ENCODE measurements around the gene THOC7. TPM values are rescaled to one million over a fixed set of nuclear protein-coding genes. Genes with fewer than 3 reads are reported as not detected.

The THOC7 gene
- total and polyA plus RNA-seq, 7 donors, result 61.0 to 102 (median 76.9) TPM

- Histone ChIP-seq H3K27ac (no peak overlapping the region), H3K4me3 (no peak overlapping the region), H3K27me3 (ENCODE audit: insufficient read depth in 3 of 3, low read length in 2 of 3) (no peaks in the 10 kb centered on the region), H3K36me3 (ENCODE audit: insufficient read depth in 1 of 2, low read depth in 1 of 2) (peaks cover 3 to 29% of the 10 kb centered on the region in 2 donors), H3K9me3 (no peaks in the 10 kb centered on the region), H3K4me1 (peaks cover 22% of the 10 kb centered on the region)
- DNase-seq (no peak), ATAC-seq (no peak)
- intact Hi-C loops (cut with DNase I), result no loop called here
- TF ChIP-seq CTCF (IDR thresholded peaks at IDR 0.05), result no peak
- 96 to 98% (median 96%) methylated on average over 5 of the region's 5 CpGs for WGBS, 3 donors
Observed at GRCh38 chr3:63900010-63900409, 36.4 kb upstream of the THOC7 start.

GRCh38 chr3:63896332-63897030, 32.9 kb upstream of the THOC7 start:
- intact Hi-C loops (cut with DNase I), result no loop called here
- TF ChIP-seq CTCF (IDR thresholded peaks at IDR 0.05), result no peak
- no peak for ATAC-seq
- Histone ChIP-seq H3K4me3 (no peak overlapping the region), H3K36me3 (ENCODE audit: insufficient read depth in 1 of 2, low read depth in 1 of 2) (peaks cover 3 to 34% of the 10 kb centered on the region in 2 donors), H3K4me1 (peaks cover 25% of the 10 kb centered on the region), H3K27me3 (ENCODE audit: insufficient read depth in 3 of 3, low read length in 2 of 3) (no peaks in the 10 kb centered on the region), H3K9me3 (no peaks in the 10 kb centered on the region), H3K27ac (no peak overlapping the region)
- no peak for DNase-seq
- WGBS, 3 donors, result 40 to 64% (median 45%) methylated on average over 1 of the region's 1 CpG

GRCh38 chr3:63895422-63896189, 32.0 kb upstream of the THOC7 start:
- peaks cover 3 to 36% of the 10 kb centered on the region in 2 donors for H3K36me3 ChIP-seq (ENCODE audit: insufficient read depth in 1 of 2, low read depth in 1 of 2)
- ATAC-seq, result no peak

GRCh38 chr3:63892773-63893352, 29.3 kb upstream of the THOC7 start:
- Histone ChIP-seq H3K4me1 (peaks cover 37% of the 10 kb centered on the region), H3K27ac (no peak overlapping the region), H3K27me3 (ENCODE audit: insufficient read depth in 3 of 3, low read length in 2 of 3) (no peaks in the 10 kb centered on the region), H3K9me3 (no peaks in the 10 kb centered on the region), H3K36me3 (ENCODE audit: insufficient read depth in 1 of 2, low read depth in 1 of 2) (peaks cover 0 to 13% of the 10 kb centered on the region in 2 donors), H3K4me3 (no peak overlapping the region)
- TF ChIP-seq CTCF (IDR thresholded peaks at IDR 0.05), result no peak
- 94 to 99% (median 97%) methylated on average over 1 of the region's 1 CpG for WGBS, 3 donors
- ATAC-seq, result no peak
- intact Hi-C loops (cut with DNase I), result no loop called here
- DNase-seq, result no peak

More at GRCh38 chr3:63895422-63896189, 32.0 kb upstream of the THOC7 start:
- TF ChIP-seq CTCF (IDR thresholded peaks at IDR 0.05), result no peak
- Histone ChIP-seq H3K27me3 (ENCODE audit: insufficient read depth in 3 of 3, low read length in 2 of 3) (no peaks in the 10 kb centered on the region), H3K4me3 (no peak overlapping the region), H3K27ac (no peak overlapping the region), H3K4me1 (peaks cover 25% of the 10 kb centered on the region), H3K9me3 (no peaks in the 10 kb centered on the region)
- intact Hi-C loops (cut with DNase I), result no loop called here
- DNase-seq, result no peak
- 65 to 73% (median 71%) methylated on average over 5 of the region's 5 CpGs for WGBS, 3 donors
